ENCODE measurements around the gene PSAPL1. TPM values are rescaled to one million over a fixed set of nuclear protein-coding genes. Genes with fewer than 3 reads are reported as not detected.

Gene PSAPL1
- total and polyA plus RNA-seq, 2 of the 8 experiments (the other 6 are each of a cell fraction or from before 2014, with no cell fraction given): 0.03 TPM; not detected in 1

DNA sequence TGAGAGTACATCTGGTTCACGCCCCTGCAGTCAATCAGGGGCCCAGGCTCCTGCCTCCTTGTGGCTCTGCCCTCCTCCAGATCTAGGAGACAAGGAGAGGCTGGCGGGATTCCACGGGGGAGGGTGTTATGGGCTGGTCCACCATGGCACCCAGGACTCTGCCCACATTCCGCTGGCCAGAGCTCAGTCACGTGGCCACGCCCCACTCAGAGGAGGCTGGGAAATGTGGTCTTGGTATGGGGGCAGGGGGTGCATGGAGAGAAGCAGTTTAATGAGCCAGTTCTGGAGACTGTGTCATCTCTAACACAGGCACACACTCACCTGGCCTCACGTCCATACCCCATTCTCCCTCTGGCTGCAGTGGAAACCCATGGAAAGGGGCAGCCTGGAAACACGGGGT, 31.5 kb upstream of the PSAPL1 start:
- Histone ChIP-seq H3K9ac (replicated peaks in 1 of 4; ENCODE audit: extremely low read depth in 1 of 4, low read depth in 3 of 4, low read length in 3 of 4) (no peak overlapping the region), H3K4ac (replicated peaks; ENCODE audit: insufficient read length, low read depth, low read length) (no peak overlapping the region), H3K79me1 (ENCODE audit: low read depth, low read length) (no peaks in the 10 kb centered on the region), H3K27me3 (replicated peaks in 1 of 4; ENCODE audit: control insufficient read depth in 3 of 4, extremely low read depth in 1 of 4, insufficient read depth in 3 of 4, low read length in 3 of 4) (no peaks in the 10 kb centered on the region), H2BK15ac (ENCODE audit: low read length) (no peak overlapping the region), H3K4me2 (ENCODE audit: insufficient read depth in 1 of 2, low read depth in 2 of 2, low read length in 2 of 2) (no peak overlapping the region), H3K4me1 (replicated peaks in 1 of 4; ENCODE audit: control insufficient read depth in 3 of 4, insufficient read depth in 4 of 4, low read length in 3 of 4) (peaks cover 0 to 13% (median 10%) of the 10 kb centered on the region in 4 experiments; a peak in 6 of 7 replicates), H3K18ac (ENCODE audit: extremely low read depth, low read length) (no peak overlapping the region), H4K8ac (ENCODE audit: extremely low read depth, insufficient read depth, low read length) (no peak overlapping the region), H3K79me2 (ENCODE audit: control insufficient read depth in 1 of 2, insufficient read depth in 2 of 2, low read length in 2 of 2) (no peaks in the 10 kb centered on the region), H3K4me3 (ENCODE audit: extremely low read depth in 1 of 4, insufficient read depth in 2 of 4, low read depth in 3 of 4, low read length in 4 of 4) (no peak overlapping the region), H3K56ac (replicated peaks; ENCODE audit: insufficient read length, low read depth, low read length) (no peak overlapping the region), H3K23me2 (ENCODE audit: low read depth, low read length) (peaks cover 7% of the 10 kb centered on the region; the same call in 1 of the 2 replicates), H3K14ac (ENCODE audit: insufficient read length) (no peak overlapping the region), H2BK20ac (ENCODE audit: low read length) (no peak overlapping the region), H2BK120ac (replicated peaks; ENCODE audit: low read depth, low read length) (no peak overlapping the region), H3K9me3 (ENCODE audit: insufficient read depth in 2 of 2, low read depth in 1 of 2, low read length in 1 of 2) (peaks cover 7% of the 10 kb centered on the region in 2 experiments; a peak in 3 of 4 replicates), H3K23ac (ENCODE audit: insufficient read length) (no peak overlapping the region), H4K91ac (replicated peaks; ENCODE audit: insufficient read length, low read length) (no peak overlapping the region), H3K36me3 (ENCODE audit: control insufficient read depth in 2 of 4, insufficient read depth in 4 of 4, low read length in 3 of 4) (no peaks in the 10 kb centered on the region), H3K27ac (ENCODE audit: low read depth, low read length) (no peak overlapping the region), H2BK12ac (ENCODE audit: low read depth, low read length) (no peak overlapping the region), H4K20me1 (replicated peaks in 1 of 2; ENCODE audit: control insufficient read depth in 1 of 2, insufficient read depth in 2 of 2, low read length in 2 of 2) (peaks cover 0 to 2% of the 10 kb centered on the region in 2 experiments), H2AFZ (ENCODE audit: low read length) (no peak overlapping the region), H2AK5ac (ENCODE audit: low read depth, low read length) (no peak overlapping the region), H2BK5ac (ENCODE audit: low read depth, low read length) (no peak overlapping the region), H4K5ac (ENCODE audit: insufficient read length, low read depth, low read length) (no peak overlapping the region)
- ChIA-PET CTCF (ENCODE audit: partially characterized antibody) (interaction anchor here (0.6 to 2.0 kb wide), 2 partner anchors 8 to 131 kb away, joined by 3 to 8 read pairs; no protein-coding TSS in a partner anchor), POLR2A (ENCODE audit: partially characterized antibody) (no interaction called here)
- WGBS, 2 experiments (ENCODE audit: extremely low coverage in 1 of 2, insufficient coverage in 1 of 2, insufficient read length in 1 of 2, insufficient replicate concordance in 2 of 2, low coverage in 1 of 2, low lambda C conversion rate in 2 of 2, missing lambda C conversion rate in 1 of 2): 91% methylated on average over 8 of the region's 8 CpGs; no CpG with 5 or more reads in 1 of the 2 experiments
- no peak for DNase-seq (ENCODE audit: low read depth in 1 of 2, low spot score in 2 of 2)
- no peak for FAIRE-seq
- TF ChIP-seq HDAC6 (IDR thresholded peaks at IDR 0.05; ENCODE audit: low read depth, low read length) (no peak), NANOG (IDR thresholded peaks at IDR 0.05; ENCODE audit: insufficient read depth, low read depth, low read length, poor library complexity, severe bottlenecking) (no peak), CTBP2 (IDR thresholded peaks at IDR 0.05; ENCODE audit: borderline replicate concordance, insufficient read depth, insufficient read length, low read length) (no peak), TAF7 (optimal IDR thresholded peaks at IDR 0.05; ENCODE audit: borderline replicate concordance, low read depth, low read length) (no peak), ATF3 (IDR thresholded peaks at IDR 0.05; ENCODE audit: insufficient read depth, low read depth, low read length) (no peak), EP300 (IDR thresholded peaks at IDR 0.05; ENCODE audit: borderline replicate concordance in 1 of 2, low read depth in 2 of 2, low read length in 2 of 2) (no peak), FOSL1 (IDR thresholded peaks at IDR 0.05; ENCODE audit: insufficient read depth, low read depth, low read length) (no peak), USF2 (IDR thresholded peaks at IDR 0.05; ENCODE audit: low read length) (no peak), JUN (IDR thresholded peaks at IDR 0.05; ENCODE audit: low read depth, low read length) (no peak)

All from H1 (cell line).